Inflammatory macrophage treated with lipopolysaccharide for 4 hours (primary cell): ENCODE results near the gene TREML1.

Experiments used
- DNase-seq: peaks from one replicate; pipeline ENCODE4 v3.0.0-alpha.2; 2020

TREML1 gene

DNA sequence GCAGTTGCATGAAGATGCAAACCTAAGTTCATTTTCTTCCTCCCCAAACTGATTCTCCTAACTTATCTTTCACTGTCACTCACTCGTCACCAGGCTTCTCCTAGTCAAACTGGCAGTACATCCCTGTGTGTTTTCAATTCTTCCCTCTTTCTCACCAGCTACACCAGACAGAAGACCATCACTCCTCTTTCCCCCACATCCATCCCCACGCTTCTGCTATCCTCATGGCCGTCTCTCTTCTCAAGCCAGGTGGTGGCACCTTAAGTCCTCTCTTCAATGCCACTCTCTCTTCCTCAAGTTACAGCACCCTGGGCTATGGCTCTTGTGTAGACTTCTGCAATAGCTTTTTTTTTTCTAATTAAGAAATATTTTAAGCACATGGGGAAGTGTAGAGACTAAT lies 23.1 kb upstream of the TREML1 start:
- no peak for DNase-seq

DNA sequence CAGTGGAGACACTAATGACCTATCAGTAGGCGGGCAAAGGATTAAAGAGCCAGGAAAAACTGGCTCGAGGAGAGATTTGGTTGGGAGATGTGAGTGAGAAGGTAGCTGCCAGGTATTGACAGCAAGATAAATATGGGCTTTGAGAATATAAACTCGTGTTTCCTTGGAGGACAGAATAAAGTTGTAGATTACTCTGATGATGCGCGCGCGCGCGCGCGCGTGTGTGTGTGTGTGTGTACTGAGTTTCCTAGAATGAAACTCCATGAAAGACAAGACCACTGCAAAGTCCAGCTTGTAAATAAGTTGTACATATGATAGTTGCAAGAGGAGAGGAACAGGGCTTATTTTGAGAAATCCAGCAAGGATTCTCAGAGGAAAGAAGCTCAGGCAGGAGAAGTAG lies 22.0 kb upstream of the TREML1 start:
- no peak for DNase-seq

DNA sequence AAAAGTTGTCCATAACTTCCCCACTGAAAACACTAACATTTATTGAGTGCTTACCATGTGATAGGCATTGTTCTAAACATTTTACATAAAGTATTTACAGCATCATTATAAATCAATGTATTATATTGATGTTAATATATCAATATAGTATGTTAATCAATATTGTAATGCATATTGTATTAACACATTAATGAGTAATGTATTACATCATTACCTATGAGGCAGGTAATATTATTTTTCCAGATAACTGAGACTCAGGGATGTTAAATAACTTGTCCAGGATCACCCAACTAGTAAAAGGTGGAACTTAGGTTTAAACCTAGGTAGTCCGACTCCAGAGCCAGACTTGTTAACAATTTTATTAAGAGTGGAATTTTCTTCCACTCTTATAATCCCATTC lies 20.9 kb upstream of the TREML1 start:
- no peak for DNase-seq

DNA sequence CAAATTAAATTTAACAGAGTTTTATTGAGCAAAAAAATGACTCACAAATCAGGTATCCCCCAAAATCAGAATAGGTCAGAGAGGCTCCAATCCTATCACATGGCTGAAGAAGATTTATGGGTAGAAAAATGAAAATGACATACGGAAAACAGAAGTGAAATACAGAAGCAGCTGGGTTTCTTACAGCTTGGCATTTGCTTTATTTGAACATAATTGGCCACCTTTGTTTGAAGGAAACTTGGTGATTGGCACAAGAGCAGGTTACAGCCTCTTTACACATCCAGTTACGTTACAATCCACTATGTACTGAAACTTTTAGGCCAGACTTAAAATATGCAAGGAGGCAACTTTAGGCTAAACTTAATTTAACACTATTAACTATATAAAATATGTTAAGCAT lies 20.5 kb upstream of the TREML1 start:
- peak; percentile 54 for DNase-seq

DNA sequence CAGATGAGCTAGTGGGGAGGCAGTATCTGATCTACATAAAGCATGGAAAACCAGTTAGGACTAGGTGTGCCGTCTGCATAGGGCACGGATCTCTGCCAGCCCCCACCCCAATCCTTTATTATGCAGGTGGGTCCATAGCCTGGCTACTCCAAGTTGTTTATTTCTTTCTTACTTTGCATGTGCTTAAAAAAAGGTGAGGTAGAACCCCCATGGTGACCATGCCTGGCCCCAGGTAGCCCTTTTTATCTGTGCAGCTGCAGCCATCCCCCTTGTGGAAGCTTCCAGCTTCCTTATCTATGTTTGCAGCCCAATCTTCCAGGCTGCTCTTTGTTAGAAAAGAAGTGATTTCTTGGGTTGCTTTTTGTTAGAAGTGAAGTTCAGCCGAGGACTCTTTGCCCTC lies 17.8 kb upstream of the TREML1 start:
- DNase-seq = no peak

DNA sequence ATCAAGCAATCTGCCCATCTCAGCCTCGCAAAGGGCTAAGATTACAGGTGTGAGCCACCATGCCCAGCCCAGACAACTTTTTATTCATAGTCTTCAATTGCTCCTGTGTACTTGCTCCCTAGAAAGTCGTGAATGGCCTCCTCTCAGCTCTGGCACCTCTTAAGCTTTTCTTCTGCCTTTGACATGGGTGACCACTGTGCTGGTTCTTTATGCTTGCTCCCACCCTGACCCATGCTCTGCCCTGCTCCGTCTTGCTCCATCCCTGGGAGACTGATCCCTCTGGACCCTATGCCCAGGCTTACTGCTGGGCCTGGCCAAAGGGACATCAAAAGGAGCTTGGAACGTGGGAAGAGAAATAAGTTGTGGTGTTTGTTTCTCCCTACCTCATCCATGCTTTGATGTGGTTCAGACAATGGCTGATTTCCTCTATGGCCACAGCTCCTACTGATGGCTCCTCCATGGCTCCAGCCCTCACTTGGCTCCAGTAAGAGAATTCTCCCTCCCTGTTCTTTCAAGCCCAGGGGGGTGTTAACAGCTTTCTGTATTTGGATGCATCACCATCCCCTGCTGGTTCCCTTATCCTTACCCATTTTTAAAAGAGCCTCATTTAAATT lies 16.5 kb upstream of the TREML1 start:
- DNase-seq = no peak

DNA sequence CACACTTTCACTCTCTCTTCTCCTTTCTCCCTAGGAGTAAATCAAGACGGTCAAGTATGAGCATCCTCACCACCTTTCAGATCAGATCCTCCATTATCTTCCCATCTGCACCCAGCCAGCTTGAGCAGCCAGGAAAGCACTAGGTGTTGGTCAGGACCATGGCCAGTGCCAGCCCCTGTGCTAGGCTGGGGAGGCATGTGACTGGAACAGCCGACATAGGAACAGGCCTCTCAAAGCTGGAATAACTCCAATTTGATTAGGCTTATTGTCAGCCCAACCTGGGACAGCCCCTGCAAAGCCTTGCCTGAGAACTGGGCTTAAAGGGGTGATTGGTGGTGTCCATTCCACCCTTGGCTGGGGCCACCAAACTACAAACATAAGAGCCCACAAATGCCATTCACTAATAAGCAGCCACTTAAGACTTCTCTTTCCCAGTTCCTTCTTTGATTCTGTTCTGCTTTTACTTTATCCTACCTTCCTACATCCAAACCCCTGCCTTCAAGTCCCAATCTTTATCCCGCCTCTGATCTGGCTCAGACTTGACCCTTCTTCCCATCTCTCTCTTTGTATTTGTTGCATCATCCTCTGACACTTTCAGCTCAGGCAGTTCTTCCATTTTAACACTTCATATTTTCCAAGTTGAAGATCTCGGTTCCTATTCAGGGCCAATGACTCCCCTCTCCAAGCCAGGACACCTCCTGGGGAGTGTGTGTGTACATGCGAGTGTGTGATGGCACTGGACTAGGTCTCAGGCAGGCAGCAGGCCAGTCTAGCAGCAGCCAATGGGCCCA lies 13.2 kb upstream of the TREML1 start:
- no peak for DNase-seq

DNA sequence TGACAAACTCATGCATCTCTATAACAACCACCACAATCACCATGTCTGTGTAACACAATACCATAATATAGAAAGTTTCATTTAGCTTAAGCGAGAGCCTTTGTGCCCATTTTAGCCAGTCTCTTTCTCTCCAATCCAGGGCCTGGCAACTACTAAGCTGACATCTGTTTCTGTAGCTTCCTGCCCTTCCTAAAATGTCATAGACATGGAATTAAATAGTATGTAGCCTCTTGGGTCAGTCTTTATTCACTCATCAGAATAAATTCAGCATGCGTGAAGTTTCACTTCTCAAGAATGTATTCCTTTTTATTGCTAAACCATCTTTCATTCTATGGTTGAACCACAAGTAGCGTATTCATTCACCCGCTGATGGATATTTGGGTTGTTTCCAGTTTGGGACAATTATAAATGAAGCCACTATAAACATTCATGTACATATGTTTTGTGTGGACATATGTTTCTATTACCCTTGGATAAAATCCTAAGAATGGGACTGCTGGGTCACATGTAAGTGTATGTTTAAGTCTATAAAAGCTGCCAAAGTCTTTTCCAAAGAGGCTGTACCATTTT lies 10.5 kb upstream of the TREML1 start:
- no peak for DNase-seq

DNA sequence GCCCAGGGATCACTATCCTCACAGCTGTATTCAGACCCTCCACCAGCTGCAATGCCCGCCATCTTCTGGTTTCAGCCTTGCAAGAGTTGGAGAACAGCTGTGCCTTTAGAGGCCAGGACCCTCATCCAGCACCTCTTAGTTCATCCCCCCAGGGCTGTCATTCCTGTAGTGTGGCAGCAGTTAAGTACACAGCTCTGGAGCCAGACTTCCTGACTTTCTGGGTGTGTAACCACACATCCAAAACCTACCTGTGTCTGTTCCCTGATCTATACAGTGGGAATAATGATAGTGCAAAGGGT lies 9.2 kb upstream of the TREML1 start:
- DNase-seq = no peak

DNA sequence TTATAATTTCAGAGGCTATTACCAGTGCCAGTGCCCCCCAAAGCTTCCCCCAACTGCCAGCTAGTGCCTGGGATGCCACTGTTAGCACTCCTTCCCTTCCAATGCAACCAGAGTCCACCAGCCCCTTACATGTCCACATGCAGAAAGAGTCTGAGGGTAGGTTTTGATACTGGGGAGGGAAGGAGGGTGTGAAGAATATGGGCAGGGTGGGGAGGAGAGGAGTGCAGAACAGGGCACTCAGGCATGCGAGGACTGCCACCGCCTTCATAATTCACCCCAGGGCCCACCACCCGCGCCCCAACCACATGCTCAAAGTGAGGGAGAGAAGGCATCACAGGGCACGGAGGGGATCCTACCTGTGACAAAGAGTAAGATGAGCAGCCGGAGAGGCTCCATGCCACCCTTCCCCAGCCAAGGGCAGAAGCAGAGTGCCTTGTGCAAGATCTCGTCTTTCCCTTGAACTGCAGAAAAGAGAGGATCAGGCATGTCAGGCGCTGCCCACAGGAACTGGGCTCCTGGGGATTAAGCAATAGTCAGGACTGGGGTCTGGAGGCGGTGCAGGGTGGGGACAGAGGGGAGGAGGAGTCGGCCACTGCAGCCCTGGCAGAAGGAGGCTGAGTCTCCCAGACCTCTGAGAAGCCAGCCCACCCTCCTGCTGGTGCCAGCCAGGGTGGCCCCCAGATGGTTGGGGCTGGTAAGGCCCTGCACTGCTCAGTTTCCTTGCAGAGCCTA lies 8.7 kb upstream of the TREML1 start, which contains the start of gene TREM2:
TSS of gene TREM2 (minus strand) at position 430 of the 732 bp plus-strand sequence. CDS start at position 396, 34 bp downstream.
- peak; percentile 54 for DNase-seq

DNA sequence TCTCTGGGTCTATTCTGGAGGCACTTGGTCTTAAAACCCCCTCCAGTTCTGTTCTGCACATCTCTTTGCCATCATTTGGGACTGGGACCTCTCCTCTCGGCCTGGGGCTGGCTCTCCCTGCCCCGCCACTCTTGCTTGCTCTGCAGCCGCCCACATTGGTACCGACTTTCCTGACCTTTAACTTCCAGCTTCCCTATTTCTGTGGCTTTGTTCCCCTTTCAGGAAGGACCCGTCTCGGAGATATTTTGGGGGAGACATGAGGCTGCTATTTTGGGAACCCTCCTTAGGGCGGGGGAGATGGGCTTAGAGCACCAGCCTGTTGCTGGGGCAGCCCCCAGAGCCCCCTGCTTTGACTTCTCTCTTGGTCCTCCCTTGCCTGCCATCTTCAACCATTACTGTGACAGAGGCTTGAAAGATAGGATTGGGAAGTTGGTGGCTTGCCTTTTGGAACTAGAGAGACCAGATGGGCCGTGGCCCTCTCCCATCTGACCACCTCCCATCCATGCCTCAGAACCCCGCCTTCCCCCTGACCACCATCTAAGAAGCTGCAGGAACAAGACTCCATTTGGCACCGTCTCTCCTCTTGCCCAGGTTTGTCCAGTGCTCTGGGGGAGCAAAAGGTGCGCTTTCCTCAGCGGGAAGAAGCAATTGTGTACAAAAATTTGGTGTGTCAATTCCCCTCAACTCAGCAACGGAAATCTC lies 7.9 kb upstream of the TREML1 start:
- peak; percentile 72 for DNase-seq

DNA sequence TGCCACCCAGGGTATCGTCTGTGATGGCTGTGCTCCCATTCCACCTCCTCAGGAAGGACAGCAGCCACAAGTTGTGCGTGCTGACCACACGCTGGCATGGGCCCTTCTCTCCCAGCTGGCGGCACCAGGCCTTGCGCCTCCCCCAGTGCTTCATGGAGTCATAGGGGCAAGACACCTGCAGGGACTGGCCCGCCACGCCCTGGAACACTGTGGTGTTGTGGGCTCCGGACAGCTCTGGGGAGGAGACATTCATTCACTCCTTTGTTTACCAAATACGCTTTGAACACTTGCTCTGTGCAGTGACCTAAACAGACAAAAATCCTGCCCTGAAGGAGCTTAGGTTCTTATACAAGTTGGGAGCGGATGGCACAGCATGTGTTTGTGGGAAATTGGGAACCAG lies 7.2 kb upstream of the TREML1 start:
- DNase-seq = no peak

DNA sequence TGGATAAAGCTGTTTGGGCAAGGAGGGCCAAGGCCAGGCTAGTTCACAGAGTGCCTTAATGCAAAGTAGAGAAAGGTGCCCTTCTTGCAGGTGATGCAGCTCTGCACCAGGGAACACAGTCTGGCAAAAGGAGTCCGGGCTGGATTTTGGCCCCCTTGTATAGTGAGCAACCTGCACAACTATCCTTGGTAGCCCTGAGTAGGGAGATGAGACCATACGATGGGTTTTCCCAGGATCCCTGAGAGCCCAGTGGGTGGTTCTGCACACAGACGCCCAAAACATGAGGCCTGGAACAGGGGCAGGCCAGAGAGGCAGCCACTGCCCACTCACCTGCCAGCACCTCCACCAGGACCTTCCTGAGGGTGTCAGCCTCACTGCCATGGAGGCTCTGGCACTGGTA lies 6.8 kb upstream of the TREML1 start:
- DNase-seq = no peak

DNA sequence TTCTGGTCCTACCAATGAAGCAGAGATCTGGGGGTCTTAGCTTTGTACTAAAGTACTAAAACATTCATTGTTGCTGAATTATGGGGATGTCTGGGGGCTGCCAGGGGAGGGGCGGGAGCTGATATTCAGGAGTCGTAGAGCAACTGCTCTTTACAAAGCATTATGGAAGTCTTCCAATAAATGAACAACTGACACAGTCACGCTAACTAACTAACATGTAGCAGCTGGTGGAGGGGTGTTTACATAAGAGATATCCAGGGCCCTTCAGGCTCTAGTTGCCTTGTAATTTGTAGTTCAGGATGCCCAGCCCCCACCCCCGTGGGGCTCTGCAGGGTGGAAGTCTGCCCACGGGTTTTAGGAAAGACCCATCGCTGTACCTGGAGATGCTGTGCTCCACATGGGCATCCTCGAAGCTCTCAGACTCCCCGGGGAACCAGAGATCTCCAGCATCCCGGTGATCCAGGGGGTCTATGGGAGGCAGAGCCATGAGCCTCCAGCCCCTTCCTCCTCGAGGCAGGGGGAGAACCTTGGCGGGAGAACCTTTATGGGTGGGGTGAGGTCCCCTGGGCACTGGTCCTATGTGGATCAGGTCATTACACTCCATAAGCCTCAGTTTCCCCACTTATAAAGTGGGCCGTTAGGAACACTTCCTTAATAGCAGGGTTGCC lies 5.4 kb upstream of the TREML1 start:
- DNase-seq = no peak

DNA sequence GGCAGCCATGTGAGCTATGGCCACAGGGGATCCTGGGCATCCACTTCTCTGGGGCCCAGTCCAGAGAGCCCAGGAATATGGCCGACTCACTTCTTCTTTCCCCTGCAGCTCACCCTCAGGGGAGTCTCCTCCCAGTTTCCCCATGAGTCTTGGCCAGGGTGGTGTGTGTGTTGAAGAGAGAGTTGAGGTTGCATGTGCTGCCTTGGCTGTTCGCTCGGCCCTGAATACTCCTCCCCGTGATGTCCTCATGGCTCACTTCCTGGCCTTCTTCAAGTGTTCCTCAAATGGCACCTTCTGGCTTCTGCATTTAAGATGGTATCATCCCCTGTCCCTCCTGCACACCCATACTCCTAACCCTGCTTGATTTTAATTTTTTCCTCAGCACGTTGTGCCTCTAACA lies 3.2 kb upstream of the TREML1 start:
- peak; percentile 83 for DNase-seq

DNA sequence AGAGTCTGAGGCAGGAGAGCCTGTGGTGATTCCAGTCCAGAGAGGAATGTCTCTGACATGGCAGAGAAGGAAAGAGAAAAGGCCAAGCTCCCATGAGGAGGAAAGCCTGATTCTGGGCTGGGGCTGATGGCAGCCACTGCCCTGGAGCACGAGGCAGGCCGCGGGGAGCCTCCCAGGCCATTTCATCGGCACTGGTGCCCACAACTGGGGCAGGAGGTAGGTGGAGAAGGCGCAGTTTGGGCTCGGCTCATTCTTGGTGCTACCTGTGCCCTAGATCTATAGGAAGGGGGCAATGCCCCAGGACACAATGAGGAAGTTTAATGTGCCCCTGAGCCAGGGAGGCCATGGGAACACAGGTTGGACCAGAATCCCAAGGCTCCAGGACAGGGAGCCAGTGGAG lies 2.6 kb upstream of the TREML1 start:
- no peak for DNase-seq

DNA sequence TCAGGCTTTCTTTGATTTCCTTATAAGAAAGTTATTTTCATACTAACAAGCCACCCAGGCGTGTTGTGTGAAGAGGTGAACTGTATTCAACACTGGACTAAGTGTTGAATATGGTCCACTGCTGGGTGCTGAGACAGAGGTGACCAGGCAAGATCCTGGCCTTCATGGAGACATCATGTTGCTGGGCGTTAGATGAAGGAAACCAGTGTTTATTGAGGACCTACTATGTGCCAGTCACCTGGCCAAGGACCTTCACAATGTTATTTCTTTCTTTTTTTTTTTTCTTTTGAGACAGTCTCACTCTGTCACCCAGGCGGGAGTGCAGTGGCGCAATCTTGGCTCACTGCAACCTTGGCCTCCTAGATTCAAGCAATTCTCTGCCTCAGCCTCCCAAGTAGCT lies 1.9 kb upstream of the TREML1 start:
- DNase-seq = no peak

DNA sequence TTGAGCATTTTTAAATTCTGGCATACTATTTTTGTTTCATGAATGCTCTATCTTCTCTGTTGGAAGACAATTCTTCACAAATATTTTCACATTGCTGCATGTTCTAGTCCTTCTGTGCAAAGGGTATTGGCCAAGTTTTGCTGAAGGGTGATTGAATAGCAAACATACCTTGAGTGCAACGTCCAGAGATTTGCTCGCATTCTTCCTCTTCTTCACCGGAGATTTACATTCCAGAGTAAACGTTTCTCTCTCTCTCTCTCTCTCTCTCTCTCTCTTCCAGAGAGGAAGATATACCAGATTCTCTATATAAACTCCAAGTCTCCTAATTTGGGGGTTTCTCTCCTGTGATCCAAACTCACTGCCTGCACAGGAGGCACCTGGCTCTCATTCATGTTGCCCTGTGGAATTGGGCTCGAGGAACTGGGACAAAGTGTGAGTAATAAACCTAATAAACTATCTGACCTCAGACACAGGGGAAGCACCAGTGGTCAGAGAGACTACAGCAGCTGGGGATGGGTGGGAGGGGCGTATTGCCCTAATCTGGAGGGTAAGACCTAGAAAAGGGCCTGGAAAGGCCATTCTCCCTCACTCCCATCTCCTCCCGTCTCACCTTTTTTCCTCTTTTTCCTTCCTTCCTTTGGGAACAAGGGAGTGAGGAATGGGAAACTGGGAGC lies 1.1 kb upstream of the TREML1 start:
- DNase-seq = no peak

DNA sequence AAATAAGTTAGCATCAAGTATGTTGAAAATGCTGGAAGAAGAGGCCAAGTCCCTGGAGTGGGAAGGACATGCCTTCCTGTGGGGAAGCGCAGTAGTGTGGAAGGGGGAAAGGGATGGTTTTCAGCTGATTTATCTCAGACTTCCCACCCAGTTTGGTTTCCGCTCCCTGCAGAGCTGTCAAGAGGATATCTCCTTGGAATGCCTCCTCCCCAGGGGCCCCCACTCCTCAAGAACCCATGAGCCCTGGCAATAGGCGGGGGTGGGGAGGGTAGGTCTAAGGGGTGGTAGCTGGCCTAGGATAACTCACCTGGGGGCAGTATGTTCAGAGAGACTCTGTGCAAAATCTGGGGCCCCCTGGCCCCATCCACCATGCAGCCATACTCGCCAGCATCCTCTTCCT lies 696 bp downstream of the TREML1 start:
- DNase-seq = no peak

DNA sequence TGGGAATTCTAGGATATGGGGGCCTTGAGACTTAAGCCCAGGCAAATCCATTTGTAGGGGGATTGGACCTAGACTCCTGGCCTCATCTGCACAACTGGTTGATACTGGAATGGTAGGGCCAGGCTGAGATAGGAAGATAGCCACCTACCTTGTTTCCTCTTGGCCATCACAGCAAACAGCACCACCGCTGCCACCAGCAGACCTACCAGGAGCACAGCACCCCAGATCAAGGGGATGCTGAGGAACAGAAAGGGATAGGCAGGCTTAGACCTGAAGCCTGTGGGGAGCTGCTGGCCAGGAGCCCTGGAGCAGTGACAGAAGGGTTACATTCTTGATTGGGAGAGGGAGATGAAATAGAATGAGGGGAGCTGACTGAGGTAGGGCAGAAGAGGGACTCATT lies 3.5 kb downstream of the TREML1 start:
- DNase-seq = no peak

DNA sequence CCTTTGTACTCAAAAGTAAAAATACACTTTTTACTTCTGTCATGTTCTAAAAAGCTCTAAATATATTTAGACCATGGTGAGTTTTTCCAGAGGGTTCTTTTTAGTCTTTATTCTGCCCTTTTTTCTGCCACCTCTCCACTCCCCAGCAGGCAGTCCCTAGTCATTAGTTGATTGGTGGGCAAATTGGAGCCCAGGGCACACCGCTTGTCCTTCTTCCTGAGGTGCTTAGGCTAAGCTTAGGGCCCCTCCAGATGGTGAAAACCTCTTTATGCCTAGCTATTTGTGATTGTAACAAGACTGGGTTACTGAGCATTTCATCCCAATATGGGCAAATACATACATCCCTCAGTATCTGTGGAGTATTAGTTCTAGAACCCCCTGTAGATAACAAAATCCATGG lies 6.2 kb downstream of the TREML1 start:
- no peak for DNase-seq

DNA sequence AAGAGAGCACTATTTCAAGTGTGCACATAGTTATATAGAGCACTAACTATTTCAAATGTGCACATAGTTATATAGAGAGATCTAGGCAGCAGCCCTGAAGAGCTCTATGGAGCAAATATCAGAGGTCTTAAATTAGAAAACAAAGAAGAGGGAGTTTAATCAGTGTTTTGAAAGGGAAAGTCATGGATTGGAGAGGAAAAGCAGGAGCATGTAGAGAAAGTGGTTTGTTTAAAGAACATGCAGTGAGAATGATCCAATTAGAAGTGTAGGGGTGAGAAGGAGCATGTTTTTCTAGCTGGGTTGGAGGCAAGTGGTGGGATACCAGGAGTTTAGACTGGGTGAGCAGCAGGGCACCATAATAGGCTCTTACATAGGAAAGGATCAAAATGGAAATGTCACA lies 17.2 kb downstream of the TREML1 start:
- no peak for DNase-seq
